ENCODE data around the gene LRIF1. TPM values are rescaled to one million over a fixed set of nuclear protein-coding genes. Genes with fewer than 3 reads are reported as not detected.

Gene LRIF1
- total RNA-seq, 4 donors from 2014 or later = 2.6 to 12.0 (median 7.6) TPM

Other genes with a start within 250 kb of the LRIF1 start
- 10 to 100 TPM in 3 of 4 donors, 1 to 10 TPM in 1; 1.0 to 16.6 (median 11.1) TPM for gene CD53, start 90.8 kb downstream of the LRIF1 start, total RNA-seq
- gene DRAM2, start 176.2 kb upstream of the LRIF1 start, total RNA-seq = 10 to 100 TPM in 3 of 4 donors, 1 to 10 TPM in 1; 8.8 to 39.9 (median 27.6) TPM
- gene CEPT1, start 176.3 kb upstream of the LRIF1 start, total RNA-seq = 10 to 100 TPM; 12.6 to 82.3 (median 35.8) TPM
- 10 to 100 TPM in 1 of 4 donors, 1 to 10 TPM in 3; 2.3 to 25.9 (median 8.0) TPM for gene DENND2D, start 236.7 kb upstream of the LRIF1 start, total RNA-seq

Data from uterus (tissue), 4 donors.